PC-3 (cell line): Measurements from ENCODE around the gene CIB4. TPM values are rescaled to one million over a fixed set of nuclear protein-coding genes. Genes with fewer than 3 reads are reported as not detected.

Experiments
- ATAC-seq: fragments of 200-7000 bp; cut with Tn5 transposase; 2 replicates; pipeline ENCODE4 v1.9.1; 2020; ENCODE audit warnings: mild to moderate bottlenecking, moderate library complexity
- BruUV-seq: library from RNA; stranded (reverse); fragments of 400-500 nt; replicated peaks from 2 replicates; lab custom pipeline; 2021; lab: Mats Ljungman, UMichigan
- CTCF ChIA-PET: fragments of 300-600 bp; sonication (Branson Sonifier 250); formaldehyde crosslinking; loops from one replicate; lab custom pipeline; 2022; ENCODE audit warnings: antibody characterized with exemption; lab: Charles Lee
- POLR2A ChIA-PET: fragments of 300-600 bp; sonication (Branson Sonifier 250); formaldehyde crosslinking; loops from one replicate; lab custom pipeline; 2022; ENCODE audit warnings: antibody characterized with exemption; ENCODE audit not compliant: unreplicated experiment; lab: Charles Lee
- DNase-seq: peaks from one replicate; pipeline ENCODE4 v3.0.0-alpha.2; 2015
- H2AFZ ChIP-seq: fragments of 300-600 bp; sonication (generic); 2 replicates; pipeline ENCODE4 v1.6.0; 2016; ENCODE audit warnings: antibody characterized with exemption, low read length
- H3F3A ChIP-seq: fragments of 300-600 bp; sonication (generic); one replicate; pipeline ENCODE4 v1.6.0; 2017; ENCODE audit warnings: antibody characterized with exemption, low read length, control low read depth, mild to moderate bottlenecking; ENCODE audit not compliant: unreplicated experiment
- H3K27ac ChIP-seq: fragments of 300-600 bp; sonication (generic); 2 replicates; pipeline ENCODE4 v1.5.1; 2016; ENCODE audit warnings: mild to moderate bottlenecking, low read length
- H3K27me3 ChIP-seq: fragments of 300-600 bp; sonication (generic); 2 replicates; pipeline ENCODE4 v1.6.1; 2016; ENCODE audit warnings: low read length, mixed read lengths
- H3K36me3 ChIP-seq: fragments of 300-600 bp; sonication (generic); 2 replicates; pipeline ENCODE4 v1.6.1; 2016; ENCODE audit warnings: low read depth, mixed run types, low read length, mixed read lengths
- H3K4me1 ChIP-seq: fragments of 300-600 bp; sonication (generic); 2 replicates; pipeline ENCODE4 v1.5.1; 2016; ENCODE audit warnings: low read length; ENCODE audit not compliant: insufficient read depth
- H3K4me2 ChIP-seq: fragments of 300-600 bp; sonication (generic); 2 replicates; pipeline ENCODE4 v1.6.0; 2016; ENCODE audit warnings: low read length
- H3K4me3 ChIP-seq: fragments of 300-600 bp; sonication (generic); 2 replicates; pipeline ENCODE4 v1.5.1; 2016; ENCODE audit warnings: mild to moderate bottlenecking, low read length, mixed read lengths
- H3K79me2 ChIP-seq: fragments of 300-600 bp; sonication (generic); 2 replicates; pipeline ENCODE4 v1.6.1; 2017; ENCODE audit warnings: low read length, mixed read lengths
- H3K9ac ChIP-seq: fragments of 300-600 bp; sonication (generic); 2 replicates; pipeline ENCODE4 v1.6.0; 2016; ENCODE audit warnings: mild to moderate bottlenecking, low read length
- H3K9me2 ChIP-seq: fragments of 300-600 bp; sonication (generic); replicated peaks from 2 replicates; pipeline ENCODE4 v1.6.1; 2016; ENCODE audit warnings: mixed run types, low read length, mixed read lengths
- H3K9me3 ChIP-seq: fragments of 300-600 bp; sonication (generic); 2 replicates; pipeline ENCODE4 v1.6.1; 2016; ENCODE audit warnings: low read length, mixed read lengths
- H4K20me1 ChIP-seq: fragments of 300-600 bp; sonication (generic); 2 replicates; pipeline ENCODE4 v1.6.1; 2016; ENCODE audit warnings: low read length, mixed read lengths
- EZH2 ChIP-seq: fragments of 300-600 bp; sonication (generic); IDR thresholded peaks from one replicate; pipeline ENCODE4 v1.6.1; 2017; ENCODE audit warnings: antibody characterized with exemption, mild to moderate bottlenecking, low read length; ENCODE audit not compliant: unreplicated experiment
- EZH2phosphoT487 ChIP-seq: fragments of 300-600 bp; sonication (generic); IDR thresholded peaks from 2 replicates; pipeline ENCODE4 v1.6.1; 2018; ENCODE audit warnings: mild to moderate bottlenecking, antibody characterized with exemption, low read length, borderline replicate concordance
- intact Hi-C: fragments of 100-400 bp; cut with micrococcal nuclease; formaldehyde crosslinking; loops from 2 replicates; pipeline ENCODE4 v1.9.0; 2023
- total RNA-seq: library from RNA; depleted of rRNA; stranded (reverse); fragments of >200 nt; gene quantifications from 2 replicates; pipeline ENCODE4 v1.2.3, GENCODE V29; 2014
- TF ChIP-seq, protein P1 (sequence below): fragments of 300-600 bp; sonication (generic); conservative IDR thresholded peaks from 2 replicates; pipeline ENCODE4 v1.5.1; 2017; ENCODE audit warnings: antibody characterized with exemption, low read depth, mild to moderate bottlenecking, low read length

CIB4 gene
- total RNA-seq, 1 experiment from 2014 or later = not detected

DNA sequence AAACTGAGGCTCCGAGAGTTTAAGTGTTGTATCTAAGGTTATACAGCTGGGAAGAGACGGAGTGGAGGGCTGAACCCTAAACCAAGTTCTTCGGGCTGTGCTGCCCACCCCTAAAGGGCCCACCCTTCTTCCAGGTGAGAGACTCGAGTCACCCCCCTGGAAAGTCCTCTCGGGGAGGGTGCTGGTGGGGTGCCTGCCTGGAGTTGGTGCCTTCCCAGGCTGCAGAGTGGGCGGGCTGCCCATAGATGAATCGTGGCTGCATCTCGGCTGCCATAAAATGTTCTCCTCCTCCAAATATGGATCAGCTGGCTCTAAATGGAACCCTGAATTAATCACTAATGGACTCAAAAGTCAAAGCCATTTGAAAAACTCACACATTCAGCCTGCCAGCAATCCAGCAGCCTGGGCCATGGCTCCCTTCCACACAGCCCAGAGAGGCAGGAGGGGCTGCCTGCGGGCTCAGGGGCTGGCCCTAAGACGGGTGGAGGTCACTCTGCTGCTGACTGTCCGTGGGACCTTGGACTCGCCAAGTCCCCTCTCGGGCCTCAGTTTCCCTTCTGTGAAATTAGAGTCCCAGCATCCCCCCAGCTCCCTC is 7.7 kb downstream of the CIB4 start:
- Histone ChIP-seq H2AFZ (no peak overlapping the region), H3K4me3 (no peak overlapping the region), H3F3A (no peaks in the 10 kb centered on the region), H3K36me3 (no peaks in the 10 kb centered on the region), H3K9ac (no peak overlapping the region), H3K27ac (no peak overlapping the region), H3K27me3 (no peaks in the 10 kb centered on the region), H4K20me1 (no peaks in the 10 kb centered on the region), H3K4me2 (no peak overlapping the region), H3K9me3 (no peaks in the 10 kb centered on the region), H3K79me2 (no peaks in the 10 kb centered on the region), H3K9me2 (no peaks in the 10 kb centered on the region), H3K4me1 (peaks cover 14% of the 10 kb centered on the region; the same call in 1 of the 2 replicates)
- DNase-seq = no peak
- CTCF ChIA-PET = no interaction called here
- ATAC-seq = no peak
- TF ChIP-seq, protein P1, sequence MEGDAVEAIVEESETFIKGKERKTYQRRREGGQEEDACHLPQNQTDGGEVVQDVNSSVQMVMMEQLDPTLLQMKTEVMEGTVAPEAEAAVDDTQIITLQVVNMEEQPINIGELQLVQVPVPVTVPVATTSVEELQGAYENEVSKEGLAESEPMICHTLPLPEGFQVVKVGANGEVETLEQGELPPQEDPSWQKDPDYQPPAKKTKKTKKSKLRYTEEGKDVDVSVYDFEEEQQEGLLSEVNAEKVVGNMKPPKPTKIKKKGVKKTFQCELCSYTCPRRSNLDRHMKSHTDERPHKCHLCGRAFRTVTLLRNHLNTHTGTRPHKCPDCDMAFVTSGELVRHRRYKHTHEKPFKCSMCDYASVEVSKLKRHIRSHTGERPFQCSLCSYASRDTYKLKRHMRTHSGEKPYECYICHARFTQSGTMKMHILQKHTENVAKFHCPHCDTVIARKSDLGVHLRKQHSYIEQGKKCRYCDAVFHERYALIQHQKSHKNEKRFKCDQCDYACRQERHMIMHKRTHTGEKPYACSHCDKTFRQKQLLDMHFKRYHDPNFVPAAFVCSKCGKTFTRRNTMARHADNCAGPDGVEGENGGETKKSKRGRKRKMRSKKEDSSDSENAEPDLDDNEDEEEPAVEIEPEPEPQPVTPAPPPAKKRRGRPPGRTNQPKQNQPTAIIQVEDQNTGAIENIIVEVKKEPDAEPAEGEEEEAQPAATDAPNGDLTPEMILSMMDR = no peak
- TF ChIP-seq EZH2 (no peak), EZH2phosphoT487 (no peak)
- POLR2A ChIA-PET = no interaction called here
- no TSS peak for BruUV-seq
- intact Hi-C loops = no loop called here

DNA sequence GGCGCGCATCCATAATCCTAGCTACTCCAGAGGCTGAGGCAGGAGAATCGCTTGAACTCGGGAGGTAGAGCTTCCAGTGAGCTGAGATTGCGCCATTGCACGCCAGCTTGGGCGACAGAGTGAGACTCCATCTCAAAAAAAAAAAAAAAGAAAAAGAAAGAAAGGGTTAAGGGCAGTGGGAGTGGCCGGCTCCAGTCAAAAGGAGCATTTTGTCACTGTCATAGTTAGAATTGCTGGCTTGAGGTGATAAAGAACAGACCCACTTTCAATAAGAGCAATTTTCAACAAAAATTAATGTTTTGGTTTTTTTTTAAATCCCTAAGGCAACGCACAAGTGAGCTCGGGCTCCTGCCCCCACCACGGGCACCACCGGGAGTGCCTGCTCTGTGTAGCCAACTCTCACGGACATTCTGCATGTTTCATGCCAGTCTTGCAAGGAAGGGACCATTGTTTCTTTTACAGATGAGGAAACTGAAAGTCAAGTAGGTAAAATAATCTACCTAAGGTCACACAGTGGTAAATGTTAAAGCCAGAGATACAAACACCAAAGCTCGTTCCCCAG is 8.5 kb downstream of the CIB4 start:
- H4K20me1 ChIP-seq = no peaks in the 10 kb centered on the region
- intact Hi-C loops = no loop called here
- BruUV-seq = no TSS peak
- H3K9me2 ChIP-seq = no peaks in the 10 kb centered on the region
- TF ChIP-seq EZH2 (no peak), EZH2phosphoT487 (no peak)
- TF ChIP-seq, protein P1 = no peak
- no peak overlapping the region for H3K4me2 ChIP-seq
- no peak for ATAC-seq
- H3K9ac ChIP-seq = no peak overlapping the region
- H3K27ac ChIP-seq = no peak overlapping the region
- no peaks in the 10 kb centered on the region for H3K27me3 ChIP-seq
- H3F3A ChIP-seq = no peaks in the 10 kb centered on the region
- no peaks in the 10 kb centered on the region for H3K79me2 ChIP-seq
- CTCF ChIA-PET = no interaction called here
- no peaks in the 10 kb centered on the region for H3K9me3 ChIP-seq
- POLR2A ChIA-PET = no interaction called here
- peaks cover 14% of the 10 kb centered on the region; the same call in 1 of the 2 replicates for H3K4me1 ChIP-seq
- DNase-seq = no peak
- no peaks in the 10 kb centered on the region for H3K36me3 ChIP-seq
- H3K4me3 ChIP-seq = no peak overlapping the region
- H2AFZ ChIP-seq = no peak overlapping the region
